H1 (cell line): ENCODE results near the gene MAPK8. TPM values are rescaled to one million over a fixed set of nuclear protein-coding genes. Genes with fewer than 3 reads are reported as not detected.

Source experiments
- CTCF ChIA-PET: fragments of 300-600 bp; sonication (Branson Sonifier 250); formaldehyde crosslinking; loops from one replicate; lab custom pipeline; 2021; ENCODE audit not compliant: partially characterized antibody; lab: Charles Lee
- POLR2A ChIA-PET: fragments of 300-600 bp; sonication (Branson Sonifier 250); formaldehyde crosslinking; loops from one replicate; lab custom pipeline; 2021; ENCODE audit warnings: inconsistent platforms; ENCODE audit not compliant: partially characterized antibody; lab: Charles Lee
- DNase-seq, 2 experiments: peaks; one replicate each; pipeline versions ENCODE4 v3.0.0 to v3.0.0-alpha.2; 2010 to 2022; ENCODE audit warnings: low spot score in 2 of 2, low read depth in 1 of 2, mixed read lengths in 1 of 2
- FAIRE-seq: peaks from 2 replicates; lab custom pipeline; 2011; peaks lifted over from hg19 to GRCh38; lab: Jason Lieb, UNC
- H2AFZ ChIP-seq: 2 replicates; pipeline ENCODE4 v1.8.1; 2012; ENCODE audit warnings: low read length, inconsistent platforms
- H2AK5ac ChIP-seq: 2 replicates; pipeline ENCODE4 v1.6.1; 2013; ENCODE audit warnings: low read depth, low read length
- H2BK120ac ChIP-seq: replicated peaks from 2 replicates; pipeline ENCODE3; 2013; ENCODE audit warnings: low read depth, low read length, inconsistent platforms
- H2BK12ac ChIP-seq: 2 replicates; pipeline ENCODE4 v1.6.1; 2013; ENCODE audit warnings: low read depth, low read length
- H2BK15ac ChIP-seq: 2 replicates; pipeline ENCODE4 v1.6.1; 2013; ENCODE audit warnings: low read length
- H2BK20ac ChIP-seq: 2 replicates; pipeline ENCODE4 v1.6.1; 2013; ENCODE audit warnings: low read length
- H2BK5ac ChIP-seq: 2 replicates; pipeline ENCODE4 v1.6.1; 2013; ENCODE audit warnings: low read depth, low read length
- H3K14ac ChIP-seq: 2 replicates; pipeline ENCODE4 v1.6.1; 2013; ENCODE audit warnings: inconsistent platforms; ENCODE audit not compliant: insufficient read length
- H3K18ac ChIP-seq: 2 replicates; pipeline ENCODE4 v1.6.1; 2013; ENCODE audit warnings: low read length; ENCODE audit errors: extremely low read depth
- H3K23ac ChIP-seq: 2 replicates; pipeline ENCODE4 v1.6.1; 2013; ENCODE audit warnings: inconsistent platforms; ENCODE audit not compliant: insufficient read length
- H3K23me2 ChIP-seq: 2 replicates; pipeline ENCODE4 v1.6.1; 2013; ENCODE audit warnings: low read depth, low read length
- H3K27ac ChIP-seq: 2 replicates; pipeline ENCODE4 v1.6.1; 2011; ENCODE audit warnings: low read depth, low read length, inconsistent platforms
- H3K27me3 ChIP-seq, 4 experiments: replicated peaks in 1 of 4; 1 replicate in 1 of 4; 2 replicates in 3 of 4; pipeline versions ENCODE4 v1.6.1 to v1.8.1; 2011 to 2013; ENCODE audit warnings: low read length in 3 of 4, mild to moderate bottlenecking in 3 of 4, inconsistent platforms in 2 of 4, mixed read lengths in 2 of 4, moderate library complexity in 1 of 4; ENCODE audit not compliant: control insufficient read depth in 3 of 4, insufficient read depth in 3 of 4; ENCODE audit errors: extremely low read depth in 1 of 4
- H3K36me3 ChIP-seq, 4 experiments: 2 replicates each; pipeline versions ENCODE4 v1.6.1 to v1.8.1; 2011 to 2013; ENCODE audit warnings: mild to moderate bottlenecking in 4 of 4, low read length in 3 of 4, moderate library complexity in 2 of 4, control low read depth in 1 of 4, inconsistent platforms in 1 of 4; ENCODE audit not compliant: insufficient read depth in 4 of 4, control insufficient read depth in 2 of 4
- H3K4ac ChIP-seq: replicated peaks from 2 replicates; pipeline ENCODE3; 2013; ENCODE audit warnings: low read length, low read depth, mixed read lengths, inconsistent platforms; ENCODE audit not compliant: insufficient read length
- H3K4me1 ChIP-seq, 4 experiments: replicated peaks in 1 of 4; 1 replicate in 1 of 4; 2 replicates in 3 of 4; pipeline versions ENCODE4 v1.6.1 to v1.8.1; 2011 to 2013; ENCODE audit warnings: low read length in 3 of 4, inconsistent platforms in 2 of 4, mixed read lengths in 1 of 4; ENCODE audit not compliant: insufficient read depth in 4 of 4, control insufficient read depth in 3 of 4
- H3K4me2 ChIP-seq, 2 experiments: 2 replicates each; pipeline versions ENCODE4 v1.6.1 to v1.8.1; 2011 to 2013; ENCODE audit warnings: low read depth in 2 of 2, low read length in 2 of 2, control low read depth in 1 of 2, inconsistent platforms in 1 of 2, mild to moderate bottlenecking in 1 of 2; ENCODE audit not compliant: insufficient read depth in 1 of 2
- H3K4me3 ChIP-seq, 4 experiments: fragments of 200-600, 300-600 bp in 1 of 4; sonication (generic), shearing (Covaris generic), sonication (Bioruptor Twin) in 1 of 4; 2 replicates each; pipeline versions ENCODE4 v1.5.1 to v1.8.1; 2011 to 2016; ENCODE audit warnings: low read length in 4 of 4, low read depth in 3 of 4, control low read depth in 2 of 4, inconsistent platforms in 2 of 4, mild to moderate bottlenecking in 2 of 4, mixed read lengths in 1 of 4, moderate library complexity in 1 of 4; ENCODE audit not compliant: insufficient read depth in 2 of 4; ENCODE audit errors: extremely low read depth in 1 of 4
- H3K56ac ChIP-seq: replicated peaks from 2 replicates; pipeline ENCODE3; 2013; ENCODE audit warnings: low read depth, mild to moderate bottlenecking, mixed read lengths, low read length, inconsistent platforms; ENCODE audit not compliant: insufficient read length
- H3K79me1 ChIP-seq: 2 replicates; pipeline ENCODE4 v1.6.1; 2013; ENCODE audit warnings: low read depth, low read length, control low read depth
- H3K79me2 ChIP-seq, 2 experiments: 2 replicates each; pipeline versions ENCODE4 v1.6.1 to v1.8.1; 2012 to 2013; ENCODE audit warnings: low read length in 2 of 2, mild to moderate bottlenecking in 2 of 2, inconsistent platforms in 1 of 2; ENCODE audit not compliant: insufficient read depth in 2 of 2, control insufficient read depth in 1 of 2
- H3K9ac ChIP-seq, 4 experiments: replicated peaks in 1 of 4; 1 replicate in 1 of 4; 2 replicates in 3 of 4; pipeline versions ENCODE4 v1.6.1 to v1.8.1; 2011 to 2013; ENCODE audit warnings: low read depth in 3 of 4, low read length in 3 of 4, control low read depth in 2 of 4, mild to moderate bottlenecking in 2 of 4, moderate library complexity in 2 of 4, inconsistent platforms in 1 of 4; ENCODE audit errors: extremely low read depth in 1 of 4
- H3K9me3 ChIP-seq, 2 experiments: 2 replicates each; pipeline versions ENCODE4 v1.6.1 to v1.8.1; 2012 to 2013; ENCODE audit warnings: mild to moderate bottlenecking in 2 of 2, moderate library complexity in 2 of 2, control low read depth in 1 of 2, inconsistent platforms in 1 of 2, low read depth in 1 of 2, low read length in 1 of 2, mixed read lengths in 1 of 2; ENCODE audit not compliant: insufficient read depth in 2 of 2
- H4K20me1 ChIP-seq, 2 experiments: replicated peaks in 1 of 2; 2 replicates each; pipeline versions ENCODE3 to v1.8.1; 2011 to 2013; ENCODE audit warnings: inconsistent platforms in 2 of 2, low read length in 2 of 2, mild to moderate bottlenecking in 1 of 2; ENCODE audit not compliant: insufficient read depth in 2 of 2, control insufficient read depth in 1 of 2
- H4K5ac ChIP-seq: 2 replicates; pipeline ENCODE4 v1.6.1; 2013; ENCODE audit warnings: low read length, low read depth, mixed read lengths, inconsistent platforms; ENCODE audit not compliant: insufficient read length
- H4K8ac ChIP-seq: 2 replicates; pipeline ENCODE4 v1.8.0; 2013; ENCODE audit warnings: mild to moderate bottlenecking, moderate library complexity, low read length, inconsistent platforms; ENCODE audit not compliant: insufficient read depth; ENCODE audit errors: extremely low read depth
- H4K91ac ChIP-seq: replicated peaks from 2 replicates; pipeline ENCODE3; 2013; ENCODE audit warnings: low read length, mixed read lengths, inconsistent platforms; ENCODE audit not compliant: insufficient read length
- CTCF ChIP-seq, 3 experiments: IDR thresholded peaks; 1 replicate in 2 of 3; 2 replicates in 1 of 3; pipeline versions ENCODE4 v1.5.1 to v1.6.1; 2011; ENCODE audit warnings: low read length in 3 of 3, mild to moderate bottlenecking in 3 of 3, inconsistent platforms in 2 of 3, low read depth in 1 of 3, moderate library complexity in 1 of 3; ENCODE audit not compliant: insufficient read depth in 1 of 3; ENCODE audit errors: control extremely low read depth in 1 of 3
- YY1 ChIP-seq: IDR thresholded peaks from 2 replicates; pipeline ENCODE4 v1.6.1; 2011; ENCODE audit warnings: low read depth, mild to moderate bottlenecking, low read length
- WGBS, 2 experiments: shearing (Covaris generic) in 1 of 2; methylation state at CpG; one replicate each; pipeline versions ENCODE4 v1.1.6 to v1.1.7; 2013 to 2015; ENCODE audit warnings: low lambda C conversion rate in 2 of 2, mixed read lengths in 2 of 2, inconsistent platforms in 1 of 2, low coverage in 1 of 2, missing lambda C conversion rate in 1 of 2; ENCODE audit not compliant: insufficient replicate concordance in 2 of 2, insufficient coverage in 1 of 2, insufficient read length in 1 of 2; ENCODE audit errors: extremely low coverage in 1 of 2, missing lambda C conversion rate in 1 of 2; 5-methylcytosine and 5-hydroxymethylcytosine counted together
- polyA plus RNA-seq, 7 experiments: library from polyadenylated mRNA; depleted of rRNA in 3 of 7; stranded (reverse) in 5 of 7; unstranded in 2 of 7; fragments of >200 nt in 5 of 7; fragments of 200-250 nt in 2 of 7; gene quantifications; 1 replicate in 5 of 7; 2 replicates in 1 of 7; 4 replicates in 1 of 7; pipeline versions ENCODE4 v1.2.1 to v1.2.3, GENCODE V29; 2011 to 2013; ENCODE audit warnings: missing spikeins in 2 of 7, mixed read lengths in 2 of 7
- total RNA-seq: library from RNA; stranded (reverse); fragmentation: NEBNext Ultra II Directional; extraction: Animal tissue kit (Norgen Biotek cat#: 25700); gene quantifications from 2 replicates; pipeline ENCODE4 v1.2.1, GENCODE V29; 2021

The MAPK8 gene
- total and polyA plus RNA-seq, 2 of the 8 experiments (the other 6 are each of a cell fraction or from before 2014, with no cell fraction given) = 23.3 to 71.3 TPM

- no peaks in the 10 kb centered on the region for H3K36me3 ChIP-seq
- H2BK12ac ChIP-seq = no peak overlapping the region
- no peak overlapping the region for H4K91ac ChIP-seq
- H2BK5ac ChIP-seq = no peak overlapping the region
- H2BK20ac ChIP-seq = no peak overlapping the region
- H2BK120ac ChIP-seq = no peak overlapping the region
- DNase-seq (peak in 1 of 2 experiments; percentile 42), FAIRE-seq (no peak)
- H3K4me2 ChIP-seq = no peak overlapping the region
- no peak overlapping the region for H3K9ac ChIP-seq
- H2AFZ ChIP-seq = no peak overlapping the region
- H3K79me1 ChIP-seq = no peaks in the 10 kb centered on the region
- no peak overlapping the region for H3K18ac ChIP-seq
- H3K23ac ChIP-seq = no peak overlapping the region
- H3K79me2 ChIP-seq = no peaks in the 10 kb centered on the region
- peaks cover 3 to 18% (median 11%) of the 10 kb centered on the region in 4 experiments; a peak in 6 of 7 replicates for H3K4me1 ChIP-seq
- no peak overlapping the region for H3K56ac ChIP-seq
- H2AK5ac ChIP-seq = no peak overlapping the region
- ChIA-PET POLR2A (interaction anchor here (0.6 to 0.9 kb wide), 2 partner anchors 10 to 18 kb away, joined by 3 read pairs; no protein-coding TSS in a partner anchor), CTCF (interaction anchor here (0.7 to 3.5 kb wide), 8 partner anchors 12 to 187 kb away, joined by 3 to 15 read pairs (median 4); no protein-coding TSS in a partner anchor)
- H3K27ac ChIP-seq = no peak overlapping the region
- peak overlapping the region; percentile 31; the same call in 1 of the 2 replicates for H2BK15ac ChIP-seq
- no peak overlapping the region for H4K5ac ChIP-seq
- WGBS, 2 experiments = 79% methylated on average over 8 of the region's 8 CpGs; no CpG with 5 or more reads in 1 of the 2 experiments
- no peaks in the 10 kb centered on the region for H3K9me3 ChIP-seq
- no peak overlapping the region; the same call in 1 of the 2 replicates for H4K8ac ChIP-seq
- H3K23me2 ChIP-seq = peaks cover 2% of the 10 kb centered on the region; the same call in 1 of the 2 replicates
- no peak overlapping the region for H3K14ac ChIP-seq
- H3K4me3 ChIP-seq = no peak overlapping the region
- H4K20me1 ChIP-seq = peaks cover 0 to 2% of the 10 kb centered on the region in 2 experiments
- H3K27me3 ChIP-seq = peaks cover 0 to 6% (median 5%) of the 10 kb centered on the region in 4 experiments; a peak in 4 of 7 replicates
- no peak overlapping the region for H3K4ac ChIP-seq
- no peak for TF ChIP-seq YY1
- peak in 1 of 3 experiments; percentile 14; a peak in 1 of 4 replicates for TF ChIP-seq CTCF (IDR thresholded peaks at IDR 0.05; ENCODE audit: control extremely low read depth in 1 of 3, insufficient read depth in 1 of 3, low read depth in 1 of 3, low read length in 3 of 3)
These were observed 164.7 kb downstream of the MAPK8 start for GRCh38 chr10:48470893-48471805.
